ENCODE data around the gene TMA16.
"Not testable (repeated sequence)": the region's sequence is repeated elsewhere in the genome, so short reads cannot be mapped to it uniquely, and the experiment has no call there.

TMA16 gene

DNA sequence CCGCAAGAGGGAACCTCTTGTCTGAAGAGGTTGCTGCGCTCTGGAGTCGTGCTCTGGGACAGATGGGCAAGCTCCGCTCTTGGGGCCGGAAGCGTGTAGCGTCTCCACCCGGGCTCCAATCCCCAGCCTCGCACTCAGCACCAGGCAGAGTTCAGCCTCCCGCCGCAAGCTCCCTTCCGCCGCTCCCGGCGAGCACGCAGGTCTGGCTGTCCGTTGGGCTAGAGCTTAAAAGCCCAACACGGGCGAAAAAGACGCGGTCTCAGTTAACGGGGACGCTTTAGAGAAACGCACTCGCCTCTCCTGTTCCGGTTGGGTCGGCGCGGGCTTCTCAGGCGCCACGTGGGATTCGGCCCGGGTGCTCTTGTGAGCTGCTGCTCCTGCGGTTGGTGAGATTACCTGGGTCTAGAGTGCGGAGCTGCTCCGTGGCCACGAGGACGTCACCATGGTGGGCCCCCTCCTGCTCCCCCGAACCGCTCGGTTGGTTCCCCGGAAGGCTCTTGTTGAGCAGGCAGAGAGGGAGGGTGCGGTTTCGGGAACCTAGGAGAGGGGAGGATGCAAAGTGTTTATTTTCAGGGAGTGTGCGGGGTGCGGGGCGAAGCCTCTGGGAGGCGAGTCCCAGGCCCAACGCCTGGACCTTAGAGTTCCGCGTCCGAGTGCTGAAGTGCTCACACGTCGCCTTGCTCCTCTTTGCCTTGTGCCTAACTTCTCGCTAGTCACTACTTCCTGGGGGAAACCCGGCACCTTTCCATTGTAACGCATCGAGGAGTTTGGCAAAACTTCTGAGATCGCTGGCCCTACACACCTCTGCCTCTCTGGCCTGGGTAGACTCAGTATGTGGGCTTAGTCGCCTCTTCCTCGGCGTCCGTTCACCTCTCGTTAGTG, at the start of gene TMA16:
Gene TMA16 (plus strand): TSS at position 331 of the 882 bp plus-strand sequence. CDS start 112 bp downstream, at position 443.
- peak; percentile 88 for DNase-seq (ENCODE audit: low read depth)

GRCh38 chr4:163447023-163447422, 47.5 kb upstream of the TMA16 start:
- DNase-seq (ENCODE audit: low read depth) = not testable (repeated sequence)

GRCh38 chr4:163447481-163447880, 47.0 kb upstream of the TMA16 start:
- DNase-seq (ENCODE audit: low read depth) = no peak

DNA sequence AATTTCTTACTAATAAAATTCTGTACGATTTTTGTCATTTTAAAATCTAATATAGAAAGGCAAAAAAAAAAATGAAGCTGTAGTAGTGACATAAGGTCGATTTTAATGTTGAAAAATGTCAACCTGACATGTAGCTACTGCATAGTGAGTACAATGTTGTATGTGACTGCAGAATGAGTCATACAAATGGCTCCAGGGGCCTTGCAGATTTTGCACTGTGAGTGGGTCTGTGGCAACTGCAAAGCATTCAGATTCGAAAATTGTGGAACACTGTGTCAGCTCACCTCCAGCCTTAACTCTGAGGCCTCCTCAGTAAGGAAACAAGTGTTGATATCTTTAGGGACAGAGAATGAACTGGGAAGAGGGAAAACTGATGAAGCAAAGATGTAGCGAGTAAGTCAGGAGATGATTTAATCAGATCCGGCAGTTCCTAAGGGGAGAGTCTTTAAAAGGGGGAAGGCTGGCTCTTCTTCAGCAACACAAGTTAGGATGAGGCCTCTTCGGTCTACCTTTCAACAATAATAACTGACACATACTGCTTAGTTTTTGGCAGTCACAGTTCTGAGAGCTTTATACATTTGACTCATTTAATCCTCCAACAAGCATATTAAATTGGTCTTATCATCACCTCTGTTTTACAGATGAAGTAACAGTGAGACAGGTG, 45.8 kb upstream of the TMA16 start:
- DNase-seq (ENCODE audit: low read depth) = no peak

- no peak for DNase-seq (ENCODE audit: low read depth)
These were observed 31.9 kb upstream of the TMA16 start for GRCh38 chr4:163462556-163462955.

- DNase-seq (ENCODE audit: low read depth) = no peak
These were observed 27.3 kb upstream of the TMA16 start for GRCh38 chr4:163467082-163467770.

- no peak for DNase-seq (ENCODE audit: low read depth)
These were observed 24.1 kb upstream of the TMA16 start for GRCh38 chr4:163470391-163470790.

DNA sequence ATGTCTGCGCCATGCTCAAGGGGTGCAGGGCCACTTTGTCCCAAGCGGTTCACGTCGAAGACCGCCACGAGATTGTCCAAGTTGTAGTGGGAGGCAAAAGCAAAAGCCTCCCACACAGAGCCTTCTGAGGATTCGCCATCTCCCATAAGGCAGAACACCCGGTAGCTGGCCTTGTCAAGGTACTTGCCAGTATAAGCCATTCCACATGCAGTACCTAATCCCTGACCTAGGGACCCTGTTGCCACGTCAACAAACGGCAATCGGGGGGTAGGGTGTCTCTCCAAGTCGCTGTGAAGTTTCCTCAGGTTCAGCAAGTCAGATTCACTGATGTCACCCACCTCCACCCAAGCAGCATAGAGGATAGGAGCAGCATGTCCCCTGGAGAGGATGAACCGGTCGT, 21.4 kb upstream of the TMA16 start:
- DNase-seq (ENCODE audit: low read depth) = no peak

- DNase-seq (ENCODE audit: low read depth) = no peak
These were observed 20.9 kb upstream of the TMA16 start, which contains the start of gene TKTL2 for GRCh38 chr4:163473576-163473975. Gene TKTL2 (minus strand): TSS chr4:163473754. CDS start chr4:163473734, 20 bp downstream.

DNA sequence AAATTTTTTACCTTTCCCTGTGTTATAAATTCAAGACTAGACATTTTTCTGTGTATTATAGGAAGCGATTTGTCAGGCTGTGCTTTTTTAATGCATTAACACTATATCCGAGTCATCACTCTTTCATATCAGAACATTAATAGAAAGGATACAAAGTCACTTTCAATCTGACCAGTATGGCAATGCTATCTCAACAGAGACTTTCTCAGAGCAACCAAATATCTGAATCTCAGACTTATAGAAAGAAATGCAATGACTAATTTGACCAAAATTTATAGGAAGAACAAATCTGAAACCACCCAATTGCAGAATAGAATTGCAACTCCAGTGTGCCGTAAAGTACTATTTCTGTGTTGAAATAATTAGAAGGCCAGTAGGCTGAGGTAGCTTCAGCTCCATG, 20.5 kb upstream of the TMA16 start:
- DNase-seq (ENCODE audit: low read depth) = no peak

GRCh38 chr4:163476761-163477438, 17.6 kb upstream of the TMA16 start:
- no peak for DNase-seq (ENCODE audit: low read depth)

DNA sequence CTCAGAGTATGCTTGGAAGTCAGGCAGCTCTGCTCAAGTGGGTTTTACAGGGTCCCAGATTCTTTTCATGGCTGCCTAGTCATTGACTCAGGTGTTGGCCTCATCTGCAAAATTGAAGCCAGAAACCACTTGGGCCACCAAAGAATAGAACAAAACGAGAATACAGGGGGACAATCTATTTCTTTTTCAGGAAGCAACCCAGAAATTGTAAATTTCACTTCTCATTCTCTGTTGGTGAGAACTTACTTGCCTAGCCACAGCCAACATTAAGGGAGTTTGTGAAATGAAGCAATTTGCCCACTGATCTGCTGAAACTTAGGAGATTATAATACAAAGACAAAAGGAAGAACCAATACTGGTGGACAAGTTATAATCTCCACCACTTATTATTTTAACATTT, 12.3 kb upstream of the TMA16 start:
- no peak for DNase-seq (ENCODE audit: low read depth)

- DNase-seq (ENCODE audit: low read depth) = peak; percentile 13
These were observed 9.6 kb upstream of the TMA16 start for GRCh38 chr4:163484906-163485305.

DNA sequence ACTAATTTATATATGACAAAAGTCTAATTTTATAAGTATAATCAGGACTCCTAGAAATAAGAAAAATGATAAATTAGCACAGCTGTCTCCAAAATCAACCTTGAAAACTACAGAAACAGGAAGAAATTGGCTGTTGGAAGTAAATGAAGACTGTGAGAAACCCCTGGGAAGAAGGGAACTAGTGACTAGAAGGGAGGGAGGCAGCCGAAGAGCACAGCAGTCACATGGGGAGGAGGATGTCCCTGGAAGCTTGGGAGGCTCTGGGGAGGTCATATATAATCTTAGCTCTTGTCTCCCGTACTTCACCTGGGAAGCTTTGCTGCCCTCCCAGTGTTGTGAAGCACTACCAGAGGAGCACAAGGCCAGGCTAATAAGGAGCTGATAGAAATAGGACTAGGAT, 8.9 kb upstream of the TMA16 start:
- no peak for DNase-seq (ENCODE audit: low read depth)

DNA sequence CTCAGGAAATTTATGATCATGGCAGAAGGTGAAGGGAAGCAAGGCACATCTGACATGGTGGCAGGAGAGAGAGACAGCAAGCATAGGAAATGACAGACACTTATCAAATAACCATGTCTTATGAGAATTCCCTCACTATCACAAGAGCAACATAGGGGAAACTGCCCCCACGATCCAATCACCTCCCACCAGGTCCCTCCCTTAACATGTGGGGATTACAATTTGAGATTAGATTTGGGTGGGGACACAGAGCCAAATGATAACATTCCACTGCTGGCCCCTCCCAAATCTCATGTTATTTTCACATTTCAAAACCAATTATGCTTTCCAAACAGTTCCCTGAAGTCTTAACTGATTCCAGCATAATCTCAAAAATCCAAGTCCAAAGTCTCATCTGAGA, 8.2 kb upstream of the TMA16 start:
- DNase-seq (ENCODE audit: low read depth) = no peak

DNA sequence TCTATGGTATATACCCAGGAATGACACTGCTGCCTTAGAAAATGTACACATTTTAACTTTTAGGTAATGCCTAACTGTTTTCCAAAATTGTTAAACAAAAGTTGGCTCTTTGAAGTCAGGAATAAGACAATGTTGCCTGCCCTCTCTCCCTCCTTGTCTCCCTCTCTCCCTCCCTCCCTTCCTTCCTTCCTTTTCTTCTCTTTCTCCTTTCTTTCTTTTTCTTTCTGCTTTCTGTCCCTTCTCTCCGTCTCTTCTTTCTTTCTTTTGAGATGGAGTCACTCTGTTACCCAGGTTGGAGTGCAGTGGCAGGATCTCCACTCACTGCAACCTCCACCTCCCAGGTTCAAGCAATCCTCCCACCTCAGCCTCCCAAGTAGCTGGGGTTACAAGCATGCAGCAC, 4.6 kb upstream of the TMA16 start:
- DNase-seq (ENCODE audit: low read depth) = no peak

- no peak for DNase-seq (ENCODE audit: low read depth)
These were observed 1.5 kb upstream of the TMA16 start for GRCh38 chr4:163492951-163493504.

GRCh38 chr4:163493643-163494359, 689 bp upstream of the TMA16 start:
- no peak for DNase-seq (ENCODE audit: low read depth)

- no peak for DNase-seq (ENCODE audit: low read depth)
These were observed 1.4 kb downstream of the TMA16 start for GRCh38 chr4:163495900-163496299.

DNA sequence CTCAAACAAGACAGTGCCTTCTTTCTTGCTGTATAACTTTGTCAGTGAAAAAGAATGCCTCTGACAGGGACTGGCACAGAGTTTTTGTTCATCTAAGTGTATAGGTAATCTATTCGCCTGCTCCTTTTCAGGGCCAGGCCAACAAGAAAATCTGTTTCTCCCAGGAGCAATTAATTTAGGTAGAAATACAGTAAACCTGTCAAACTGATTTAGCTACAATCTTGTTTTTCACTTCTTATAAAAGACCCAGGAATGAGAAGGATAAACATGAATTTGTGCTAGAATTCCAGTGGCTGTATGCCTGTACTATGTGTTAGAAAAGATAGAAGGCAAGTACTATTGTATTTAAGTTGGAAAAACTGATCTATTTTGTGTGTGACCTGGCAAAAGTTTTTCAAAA, 6.1 kb downstream of the TMA16 start:
- DNase-seq (ENCODE audit: low read depth) = no peak

- DNase-seq (ENCODE audit: low read depth) = no peak
These were observed 10.9 kb downstream of the TMA16 start for GRCh38 chr4:163505374-163505773.
